GM18873 (cell line): ENCODE data around the gene TSSK1B.
"Not testable (repeated sequence)": the region's sequence is repeated elsewhere in the genome, so short reads cannot be mapped to it uniquely, and the experiment has no call there.

ENCODE experiments used
- ATAC-seq: cut with Tn5 transposase; IDR thresholded peaks from one replicate; pipeline ENCODE4 v1.9.1; 2021; ENCODE audit warnings: mild to moderate bottlenecking, moderate library complexity, moderate number of reproducible peaks; ENCODE audit not compliant: unreplicated experiment, low FRiP score

The TSSK1B gene

GRCh38 chr5:113405530-113405929 is 29.3 kb downstream of the TSSK1B start:
- ATAC-seq: no peak

- ATAC-seq: no peak
Measured at GRCh38 chr5:113404269-113404668, 30.5 kb downstream of the TSSK1B start.

DNA sequence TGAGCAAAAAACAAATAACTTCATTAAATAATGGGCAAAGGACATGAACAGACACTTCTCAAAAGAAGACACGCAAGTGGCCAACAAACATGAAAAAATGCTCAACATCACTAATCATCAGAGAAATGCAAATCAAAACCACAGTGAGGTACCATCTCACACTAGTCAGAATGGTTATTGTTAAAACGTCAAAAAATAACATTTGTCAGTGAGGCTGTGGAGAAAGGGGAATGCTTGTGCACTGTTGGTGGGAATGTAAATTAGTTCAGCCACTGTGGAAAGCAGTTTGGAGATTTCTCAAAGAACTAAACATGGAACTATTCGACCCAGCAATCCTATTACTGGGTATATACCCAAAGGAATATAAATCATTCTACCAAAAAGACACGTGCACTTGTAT is 36.8 kb downstream of the TSSK1B start:
- not testable (repeated sequence) for ATAC-seq

DNA sequence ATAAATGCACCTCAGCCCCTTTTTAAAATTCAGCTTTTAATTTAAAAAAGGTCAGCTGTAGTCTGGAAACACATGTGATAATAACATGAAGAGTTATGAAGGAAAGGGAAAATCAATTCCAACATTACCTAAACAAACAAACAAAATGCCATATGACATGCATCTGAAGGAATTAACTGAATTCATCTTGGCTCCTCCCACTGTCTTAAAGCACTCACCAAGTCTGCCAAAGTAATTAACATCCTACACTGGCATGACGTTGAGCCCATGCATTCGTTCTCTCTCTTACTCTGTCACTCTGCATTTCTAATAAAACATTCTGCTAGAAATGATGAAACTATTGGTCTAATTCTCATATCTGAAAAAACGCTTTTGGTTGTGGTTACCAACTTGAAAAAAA is 37.7 kb downstream of the TSSK1B start:
- ATAC-seq: no peak

DNA sequence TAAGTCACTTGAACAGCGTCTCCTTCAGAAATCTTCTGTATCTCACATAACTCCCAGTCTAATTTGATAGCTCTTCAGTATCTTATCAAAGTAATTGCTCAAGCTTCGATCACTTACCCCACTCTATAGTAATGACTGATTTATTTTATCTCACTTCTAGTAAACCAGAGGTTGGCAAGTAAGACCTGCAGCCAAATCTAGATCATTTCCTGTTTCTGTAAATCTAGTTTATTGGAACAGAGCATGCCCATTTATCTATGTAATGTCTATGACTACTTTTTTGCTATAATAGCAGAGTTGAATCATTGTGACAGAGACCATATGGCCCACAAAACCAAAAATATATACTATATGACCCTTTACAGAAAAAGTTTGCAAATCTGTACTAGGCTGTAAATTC is 40.1 kb downstream of the TSSK1B start:
- no peak for ATAC-seq

- no peak for ATAC-seq
Measured at GRCh38 chr5:113390224-113390623, 44.6 kb downstream of the TSSK1B start.

DNA sequence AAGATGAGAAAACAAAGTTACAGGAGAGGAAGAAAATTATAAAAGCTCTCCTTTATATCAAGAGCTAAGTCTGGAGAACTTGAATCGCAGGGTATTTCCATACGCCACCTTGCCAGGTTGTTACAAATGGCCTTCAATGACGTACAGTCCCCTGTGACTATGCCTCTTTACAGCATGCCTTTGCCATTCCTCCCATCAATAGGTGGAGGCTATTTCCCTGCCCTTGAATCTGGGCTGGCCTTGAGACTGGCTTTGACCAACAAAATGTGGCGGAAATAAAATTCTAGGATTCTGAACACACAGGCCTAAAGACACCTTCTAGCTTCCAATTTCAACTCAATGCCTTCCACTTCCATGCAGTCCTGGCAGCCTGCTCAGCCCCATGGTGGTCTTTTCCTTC is 45.7 kb downstream of the TSSK1B start:
- ATAC-seq: no peak

DNA sequence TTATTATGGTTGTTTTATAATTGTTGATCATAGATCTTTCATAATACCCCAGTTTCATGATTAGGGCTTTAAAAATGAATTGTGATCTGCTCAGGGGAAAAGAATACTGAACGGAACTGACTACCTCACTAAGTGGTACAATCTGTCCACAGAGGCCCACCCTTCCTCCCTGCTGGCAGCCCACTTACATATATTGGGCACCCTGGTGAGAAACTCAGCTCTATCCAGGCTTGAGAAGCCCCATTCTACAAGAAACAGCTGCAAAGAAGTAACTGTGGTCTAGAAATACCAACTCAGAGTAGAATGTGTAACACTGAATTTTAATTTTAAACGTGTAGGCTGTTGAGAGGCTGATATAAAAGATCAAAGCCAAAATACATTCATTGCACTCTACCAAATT is 46.9 kb downstream of the TSSK1B start:
- no peak for ATAC-seq

- no peak for ATAC-seq
Measured at GRCh38 chr5:113384782-113385285, 50.0 kb downstream of the TSSK1B start.

DNA sequence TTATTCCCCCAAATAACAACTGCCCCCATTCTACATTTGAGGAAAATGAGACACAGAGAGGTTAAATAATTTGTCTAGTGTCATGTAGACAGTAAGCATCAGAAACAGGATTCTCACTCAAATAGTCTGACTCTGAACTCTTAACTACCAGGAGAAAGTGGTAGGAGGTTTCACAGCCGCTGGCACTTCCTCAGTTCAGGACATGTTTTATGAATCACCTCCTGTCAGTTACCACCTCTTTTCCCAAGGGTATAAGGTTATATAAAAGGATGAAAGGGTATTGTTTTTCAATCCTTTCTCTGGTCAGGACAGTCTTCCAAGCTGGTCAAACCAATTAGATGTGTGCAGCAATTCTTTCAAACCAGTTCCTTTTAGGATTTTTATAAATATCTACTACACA is 52.1 kb downstream of the TSSK1B start:
- no peak for ATAC-seq
